AG10803 (cell line): ENCODE measurements around the gene SSR1.

ENCODE experiments used
- DNase-seq: peaks from one replicate; pipeline ENCODE4 v3.0.0; 2010; ENCODE audit warnings: low read depth
- H3K4me3 ChIP-seq: 2 replicates; pipeline ENCODE4 v1.5.1; 2011; ENCODE audit warnings: mild to moderate bottlenecking, low read length, control low read depth
- CTCF ChIP-seq: conservative IDR thresholded peaks from 2 replicates; pipeline ENCODE4 v1.5.1; 2011; ENCODE audit warnings: mild to moderate bottlenecking, low read length, control low read depth, inconsistent platforms

The SSR1 gene

DNA sequence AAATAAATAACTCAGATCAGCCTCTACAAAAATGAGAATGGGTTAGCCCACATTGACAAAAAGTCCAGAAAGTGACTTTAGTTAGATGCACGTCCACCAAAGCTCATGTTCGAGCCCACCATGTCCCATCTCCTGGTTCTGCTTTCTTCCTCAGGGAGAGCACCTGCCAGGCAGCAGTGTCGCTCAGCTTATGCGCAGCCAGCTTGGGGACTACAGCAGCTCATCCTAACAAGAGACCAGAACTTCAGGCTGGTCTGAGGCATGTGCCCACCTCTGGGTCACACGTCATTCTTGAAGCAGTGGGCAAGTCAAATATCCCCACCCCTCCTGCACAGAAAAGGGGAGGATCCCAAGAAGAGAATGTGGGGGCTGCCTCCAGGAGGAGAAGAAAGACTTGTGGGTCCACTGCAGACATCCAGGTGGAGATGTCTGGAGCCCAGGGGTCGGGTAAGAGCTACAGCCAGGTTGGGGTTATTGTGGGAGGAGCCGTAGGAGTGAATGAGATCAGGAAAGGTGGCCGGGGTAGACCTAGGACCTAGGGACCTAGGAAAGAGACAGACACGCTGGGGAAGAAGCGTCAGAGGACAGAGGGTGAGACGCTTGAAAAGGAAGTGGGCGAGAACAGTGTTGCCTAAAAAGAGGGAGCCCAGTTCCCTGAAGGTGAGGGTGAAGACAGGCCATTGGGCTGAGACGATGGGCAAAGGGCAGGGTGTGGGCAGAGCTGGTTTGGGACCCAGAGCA is 52.5 kb downstream of the SSR1 start:
- TF ChIP-seq CTCF = no peak
- H3K4me3 ChIP-seq = peak overlapping the region; percentile 87
- no peak for DNase-seq

- TF ChIP-seq CTCF = no peak
- no peak overlapping the region for H3K4me3 ChIP-seq
- no peak for DNase-seq
Observed at GRCh38 chr6:7258231-7258763, 54.7 kb downstream of the SSR1 start.

- TF ChIP-seq CTCF = no peak
- no peak overlapping the region for H3K4me3 ChIP-seq
- no peak for DNase-seq
Observed at GRCh38 chr6:7257521-7258230, 55.3 kb downstream of the SSR1 start.

DNA sequence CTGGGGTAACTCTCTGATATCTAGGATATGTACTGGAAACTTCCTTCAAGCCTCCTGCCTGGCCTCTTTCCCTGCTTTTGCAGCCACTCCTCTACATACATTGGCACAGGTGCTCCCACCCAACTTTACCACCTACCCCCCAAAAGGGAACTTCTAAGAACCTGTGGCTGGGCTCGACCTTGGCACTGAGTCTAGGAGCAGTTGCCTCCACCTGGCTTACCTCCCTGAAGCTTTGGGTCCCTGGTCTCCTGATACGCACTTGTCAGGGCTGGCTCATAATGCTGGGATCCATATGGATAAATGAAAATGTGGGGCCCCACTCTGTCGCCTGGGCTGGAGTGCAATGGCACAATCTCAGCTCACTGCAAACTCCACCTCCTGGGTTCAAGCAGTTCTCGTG is 56.2 kb downstream of the SSR1 start:
- no peak for TF ChIP-seq CTCF
- H3K4me3 ChIP-seq = no peak overlapping the region
- no peak for DNase-seq

DNA sequence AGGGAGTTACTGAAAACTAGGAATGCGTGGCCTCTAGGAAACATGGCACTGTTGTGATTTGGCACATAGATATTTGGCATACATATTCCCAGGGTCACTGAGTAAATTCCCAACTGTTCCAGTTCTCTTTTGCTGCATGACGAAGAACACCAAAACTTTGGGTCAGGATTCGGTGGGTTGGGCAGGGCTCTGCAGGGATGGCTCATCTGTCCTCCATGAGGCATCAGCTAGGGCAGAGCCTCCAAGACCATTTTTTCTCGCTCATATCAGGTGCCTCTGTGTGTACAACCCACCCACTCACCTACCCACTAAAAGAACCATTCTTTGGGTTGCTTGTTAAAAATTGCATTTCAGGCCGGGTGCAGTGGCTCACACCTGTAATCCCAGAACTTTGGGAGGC is 57.1 kb downstream of the SSR1 start:
- no peak overlapping the region for H3K4me3 ChIP-seq
- DNase-seq = no peak
- TF ChIP-seq CTCF = no peak

GRCh38 chr6:7254980-7255835 is 57.8 kb downstream of the SSR1 start:
- no peak for DNase-seq
- H3K4me3 ChIP-seq = no peak overlapping the region
- TF ChIP-seq CTCF = no peak
